GM12874 (cell line): ENCODE results near the gene F9.

Experiments used
- TF ChIP-seq, protein P1 (sequence below): IDR thresholded peaks from 2 replicates; pipeline ENCODE4 v1.5.1; 2011; ENCODE audit warnings: low read depth, mild to moderate bottlenecking, control low read depth, low read length, moderate library complexity; ENCODE audit not compliant: insufficient read depth

The F9 gene

DNA sequence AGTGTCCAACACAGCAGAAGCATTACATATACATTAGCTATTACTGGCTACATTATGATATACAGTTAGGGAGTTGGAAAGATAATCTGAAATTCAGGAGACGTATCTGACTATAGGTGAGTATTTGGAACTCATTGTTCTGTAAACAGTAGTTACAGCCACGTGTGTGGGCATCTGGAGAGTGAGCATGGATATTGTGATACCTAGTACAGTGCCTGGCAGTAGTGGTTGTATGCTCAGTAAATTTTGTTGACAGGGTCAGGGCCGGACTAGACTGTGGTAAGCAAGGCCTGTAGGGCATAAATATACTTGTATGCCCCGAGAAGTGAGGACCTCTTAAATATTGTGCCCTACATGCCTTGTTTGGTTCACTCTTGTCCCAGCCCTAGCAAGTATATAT, 2.9 kb downstream of the F9 start:
- TF ChIP-seq, protein P1, sequence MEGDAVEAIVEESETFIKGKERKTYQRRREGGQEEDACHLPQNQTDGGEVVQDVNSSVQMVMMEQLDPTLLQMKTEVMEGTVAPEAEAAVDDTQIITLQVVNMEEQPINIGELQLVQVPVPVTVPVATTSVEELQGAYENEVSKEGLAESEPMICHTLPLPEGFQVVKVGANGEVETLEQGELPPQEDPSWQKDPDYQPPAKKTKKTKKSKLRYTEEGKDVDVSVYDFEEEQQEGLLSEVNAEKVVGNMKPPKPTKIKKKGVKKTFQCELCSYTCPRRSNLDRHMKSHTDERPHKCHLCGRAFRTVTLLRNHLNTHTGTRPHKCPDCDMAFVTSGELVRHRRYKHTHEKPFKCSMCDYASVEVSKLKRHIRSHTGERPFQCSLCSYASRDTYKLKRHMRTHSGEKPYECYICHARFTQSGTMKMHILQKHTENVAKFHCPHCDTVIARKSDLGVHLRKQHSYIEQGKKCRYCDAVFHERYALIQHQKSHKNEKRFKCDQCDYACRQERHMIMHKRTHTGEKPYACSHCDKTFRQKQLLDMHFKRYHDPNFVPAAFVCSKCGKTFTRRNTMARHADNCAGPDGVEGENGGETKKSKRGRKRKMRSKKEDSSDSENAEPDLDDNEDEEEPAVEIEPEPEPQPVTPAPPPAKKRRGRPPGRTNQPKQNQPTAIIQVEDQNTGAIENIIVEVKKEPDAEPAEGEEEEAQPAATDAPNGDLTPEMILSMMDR, result no peak

DNA sequence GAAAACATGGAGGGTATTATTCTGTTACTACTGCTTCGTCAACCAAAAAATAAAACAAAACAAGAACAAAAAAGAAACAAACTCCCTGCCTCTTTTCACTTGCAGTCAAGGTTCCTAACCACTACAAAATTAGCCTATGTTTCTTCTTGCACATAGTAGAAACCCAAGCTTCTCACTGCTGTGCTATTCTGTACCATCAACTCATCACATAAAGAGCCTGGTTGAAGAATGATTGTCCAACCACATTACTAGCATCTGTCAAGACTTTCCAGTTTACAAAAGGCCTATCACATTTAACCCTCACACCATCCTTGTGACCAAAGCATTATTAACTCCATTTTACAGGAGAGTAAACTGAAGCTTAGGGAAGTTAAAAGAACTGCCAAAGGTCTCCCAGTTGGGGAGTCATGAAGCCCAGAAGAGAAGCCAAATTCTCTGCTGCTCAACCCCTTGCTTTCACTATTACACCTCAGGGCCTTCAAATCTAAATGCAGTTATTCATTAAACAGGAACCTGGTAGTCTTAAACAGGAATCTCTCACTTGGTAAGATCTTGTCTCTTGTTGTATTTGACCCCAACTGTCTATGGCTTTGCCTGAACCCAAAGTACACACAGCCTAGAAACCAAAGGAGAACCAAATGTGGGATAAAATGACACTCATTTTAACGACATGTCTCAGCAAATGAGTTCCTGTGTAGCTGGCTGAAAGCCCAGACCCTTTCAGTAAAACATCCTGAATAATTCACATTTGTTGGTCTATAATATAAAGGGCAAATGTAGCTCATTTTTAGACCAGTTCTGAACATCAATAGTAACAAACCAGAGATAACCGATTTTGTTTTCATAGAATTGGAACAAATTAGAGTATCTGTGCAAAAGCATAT, 8.6 kb downstream of the F9 start:
- TF ChIP-seq, protein P1, result no peak

DNA sequence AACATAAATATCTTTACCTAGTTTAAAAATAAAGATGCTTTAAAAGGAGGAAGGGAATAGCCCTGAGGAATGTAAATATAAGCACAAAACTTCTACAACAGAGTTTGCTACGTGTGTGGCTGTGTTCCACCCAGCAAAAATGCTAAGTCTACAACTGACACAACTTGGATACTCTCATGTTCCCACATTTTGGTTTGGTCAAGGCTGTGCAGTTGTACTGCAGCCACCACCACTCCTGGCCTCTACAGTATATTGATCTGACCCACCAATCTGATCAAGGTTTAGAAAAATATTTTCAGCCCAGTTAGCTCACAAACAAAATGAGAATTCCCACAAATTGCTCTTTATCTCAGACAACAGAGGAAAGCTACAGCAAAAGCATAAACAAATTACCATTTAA, 12.1 kb downstream of the F9 start:
- TF ChIP-seq, protein P1, result no peak

DNA sequence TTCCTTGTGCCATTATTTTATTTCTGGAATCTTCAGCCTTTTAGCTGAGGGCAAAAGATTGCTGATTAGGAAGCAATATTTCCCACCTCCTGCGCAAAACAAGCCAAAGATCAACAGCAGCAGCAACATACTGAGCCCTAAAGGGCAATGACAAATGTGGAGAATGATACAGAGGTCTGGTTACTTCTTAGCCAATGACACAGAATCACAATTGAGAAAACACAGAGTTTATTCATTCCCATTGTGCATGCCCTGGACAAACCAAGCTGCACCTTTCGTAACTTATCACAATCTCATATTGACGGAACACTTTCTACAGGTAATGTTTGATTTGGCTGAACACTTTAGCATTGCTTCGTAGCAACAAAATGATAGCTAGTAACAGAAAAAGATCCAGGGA, 13.4 kb downstream of the F9 start:
- TF ChIP-seq, protein P1, result no peak

DNA sequence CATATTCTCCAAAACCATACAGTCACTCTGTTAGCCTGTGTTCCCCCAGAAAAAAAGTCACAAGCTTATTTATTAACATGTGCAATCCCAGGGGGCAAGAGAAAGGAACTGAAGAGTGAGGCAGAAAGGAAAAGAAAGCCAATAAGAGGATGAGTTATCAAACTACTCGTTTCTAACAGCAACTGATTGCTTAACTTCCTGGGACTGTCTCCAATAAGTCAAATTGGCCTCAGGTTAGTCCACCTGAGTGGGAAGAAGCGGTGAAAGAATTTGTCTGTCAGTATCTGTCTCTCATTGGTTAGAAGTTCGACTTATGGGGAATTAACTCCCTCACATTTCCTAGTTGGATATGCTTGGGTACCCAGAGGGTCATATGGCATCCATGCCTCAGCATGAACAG, 14.1 kb downstream of the F9 start:
- TF ChIP-seq, protein P1, result no peak

DNA sequence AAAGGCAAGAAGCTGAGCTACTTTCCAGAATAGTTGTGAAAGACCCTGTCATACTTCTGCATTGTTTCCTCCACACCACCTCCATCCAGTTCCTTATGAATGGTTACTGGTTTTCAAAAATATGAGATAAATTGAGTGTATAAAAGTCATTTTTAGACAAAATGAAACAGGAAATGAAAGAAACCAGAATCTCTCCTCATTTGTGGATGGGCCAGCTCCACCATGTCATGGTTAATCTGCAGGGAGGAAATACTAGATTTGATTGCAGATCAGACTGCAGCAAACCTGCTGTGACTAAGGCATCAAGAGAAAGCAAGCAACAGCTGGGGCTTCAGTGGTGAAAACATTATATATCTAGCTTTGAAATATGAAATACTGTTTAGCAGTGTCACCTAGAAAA, 23.8 kb downstream of the F9 start:
- TF ChIP-seq, protein P1, result no peak

DNA sequence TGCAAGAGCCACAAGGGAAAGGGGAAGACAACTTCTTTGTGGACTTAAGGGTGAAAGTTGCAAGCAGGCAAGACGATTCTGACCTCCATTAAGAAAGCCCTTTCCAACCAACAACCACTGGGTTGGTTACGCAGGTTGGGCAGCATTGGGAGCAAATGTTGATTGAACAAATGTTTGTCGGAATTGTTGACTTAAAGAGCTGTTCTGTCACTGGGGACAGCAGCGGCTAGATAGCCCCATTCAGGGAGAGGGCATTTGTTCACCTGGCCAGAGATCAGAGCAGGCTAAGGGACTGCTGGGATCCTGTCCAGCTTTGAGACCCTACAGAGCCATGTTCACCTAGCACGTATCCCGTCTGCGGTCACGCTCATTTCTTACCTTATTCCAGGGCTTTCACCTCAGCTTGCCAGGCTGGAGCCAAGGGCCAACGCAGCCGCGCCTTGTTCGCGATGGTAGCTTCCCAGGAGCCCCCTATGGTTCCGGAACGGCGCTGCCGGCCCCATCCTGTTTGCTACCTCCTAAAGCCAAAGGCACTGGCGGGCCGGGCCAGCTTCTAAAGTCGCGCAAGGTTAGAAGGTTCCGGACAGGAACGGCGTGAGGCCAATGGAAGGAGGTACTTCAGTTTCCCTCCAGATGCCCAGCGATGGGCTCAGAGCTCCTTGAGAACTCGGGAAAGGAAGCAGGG, 24.6 kb downstream of the F9 start:
- TF ChIP-seq, protein P1, result no peak
